OCI-LY3 (cell line): ENCODE results near the gene MTRF1.
"Not testable (repeated sequence)": the region's sequence is repeated elsewhere in the genome, so short reads cannot be mapped to it uniquely, and the experiment has no call there.

Source experiments
- H2AFZ ChIP-seq: fragments of 200-600, 300-600 bp; shearing (Covaris generic); 2 replicates; pipeline ENCODE4 v1.6.0; 2014; ENCODE audit warnings: antibody characterized with exemption, low read depth, low read length
- H3K27ac ChIP-seq: fragments of 200-600, 300-600 bp; sonication (generic); 2 replicates; pipeline ENCODE4 v1.5.1; 2014; ENCODE audit warnings: mild to moderate bottlenecking, low read length, moderate library complexity, mixed read lengths
- H3K27me3 ChIP-seq: fragments of 200-600, 300-600 bp; sonication (generic); 2 replicates; pipeline ENCODE4 v1.6.1; 2014; ENCODE audit warnings: low read depth, low read length, mixed read lengths
- H3K36me3 ChIP-seq: fragments of 200-600, 300-600 bp; sonication (generic); replicated peaks from 2 replicates; pipeline ENCODE3; 2014; ENCODE audit warnings: low read depth, low read length, mixed read lengths
- H3K4me1 ChIP-seq: fragments of 300-600, 200-600 bp; sonication (generic); 2 replicates; pipeline ENCODE4 v1.6.1; 2014; ENCODE audit warnings: low read length, mixed read lengths
- H3K4me2 ChIP-seq: fragments of 200-600, 300-600 bp; sonication (generic); 2 replicates; pipeline ENCODE4 v1.6.1; 2014; ENCODE audit warnings: low read length, mixed read lengths
- H3K4me3 ChIP-seq: fragments of 300-600, 200-600 bp; sonication (generic); 2 replicates; pipeline ENCODE4 v1.5.1; 2014; ENCODE audit warnings: antibody characterized with exemption, mild to moderate bottlenecking, low read length, moderate library complexity
- H3K79me2 ChIP-seq: fragments of 300-600, 200-600 bp; shearing (Covaris generic); 2 replicates; pipeline ENCODE4 v1.6.1; 2014; ENCODE audit warnings: mild to moderate bottlenecking, low read length, mixed read lengths
- H3K9ac ChIP-seq: fragments of 300-600, 200-600 bp; shearing (Covaris generic); 2 replicates; pipeline ENCODE4 v1.6.0; 2014; ENCODE audit warnings: mild to moderate bottlenecking, low read length, moderate library complexity
- H3K9me3 ChIP-seq: fragments of 200-600, 300-600 bp; shearing (Covaris generic); 2 replicates; pipeline ENCODE4 v1.6.1; 2014; ENCODE audit warnings: low read length, mixed read lengths; ENCODE audit not compliant: insufficient read depth
- H4K20me1 ChIP-seq: fragments of 200-600, 300-600 bp; sonication (generic); 2 replicates; pipeline ENCODE4 v1.6.1; 2016; ENCODE audit warnings: low read length, mixed read lengths; ENCODE audit not compliant: insufficient read depth
- EZH2phosphoT487 ChIP-seq: fragments of 200-600 bp; shearing (Covaris generic); IDR thresholded peaks from 2 replicates; pipeline ENCODE4 v1.6.1; 2018; ENCODE audit warnings: antibody characterized with exemption, mixed run types, low read depth
- TF ChIP-seq, protein P1 (sequence below): fragments of 200-600, 300-600 bp; sonication (generic); IDR thresholded peaks from 2 replicates; pipeline ENCODE4 v1.5.1; 2014; ENCODE audit warnings: antibody characterized with exemption, low read length, low read depth

The MTRF1 gene

DNA sequence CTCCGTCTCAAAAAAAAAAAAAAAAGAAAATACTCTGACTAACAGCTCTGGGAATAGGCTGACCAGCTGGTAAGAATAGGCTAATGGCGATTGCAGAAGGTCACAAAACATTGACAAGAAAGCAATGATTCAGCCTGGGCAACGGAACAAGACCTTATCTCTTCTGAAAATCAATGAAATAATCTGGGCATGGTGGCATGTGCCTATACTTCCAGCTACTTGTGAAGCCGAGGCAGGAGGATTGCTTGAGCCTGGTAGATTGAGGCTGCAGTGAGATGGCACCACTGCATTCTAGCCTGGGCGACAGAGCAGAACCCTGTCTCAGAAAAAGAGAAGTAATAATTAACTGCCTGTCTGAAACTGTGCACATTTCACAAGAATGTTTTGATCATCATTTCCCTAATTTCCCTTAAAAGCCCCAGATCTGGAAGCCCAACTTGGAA, 18.8 kb upstream of the MTRF1 start:
- H3K9ac ChIP-seq, result no peak overlapping the region
- peaks cover 13% of the 10 kb centered on the region for H3K4me1 ChIP-seq
- H2AFZ ChIP-seq, result peak overlapping the region; percentile 68
- H3K79me2 ChIP-seq, result no peaks in the 10 kb centered on the region
- no peaks in the 10 kb centered on the region for H3K27me3 ChIP-seq
- H3K4me2 ChIP-seq, result peak overlapping the region; percentile 68
- H3K27ac ChIP-seq, result peak overlapping the region; percentile 19; the same call in 1 of the 2 replicates
- no peak for TF ChIP-seq EZH2phosphoT487
- TF ChIP-seq, protein P1, sequence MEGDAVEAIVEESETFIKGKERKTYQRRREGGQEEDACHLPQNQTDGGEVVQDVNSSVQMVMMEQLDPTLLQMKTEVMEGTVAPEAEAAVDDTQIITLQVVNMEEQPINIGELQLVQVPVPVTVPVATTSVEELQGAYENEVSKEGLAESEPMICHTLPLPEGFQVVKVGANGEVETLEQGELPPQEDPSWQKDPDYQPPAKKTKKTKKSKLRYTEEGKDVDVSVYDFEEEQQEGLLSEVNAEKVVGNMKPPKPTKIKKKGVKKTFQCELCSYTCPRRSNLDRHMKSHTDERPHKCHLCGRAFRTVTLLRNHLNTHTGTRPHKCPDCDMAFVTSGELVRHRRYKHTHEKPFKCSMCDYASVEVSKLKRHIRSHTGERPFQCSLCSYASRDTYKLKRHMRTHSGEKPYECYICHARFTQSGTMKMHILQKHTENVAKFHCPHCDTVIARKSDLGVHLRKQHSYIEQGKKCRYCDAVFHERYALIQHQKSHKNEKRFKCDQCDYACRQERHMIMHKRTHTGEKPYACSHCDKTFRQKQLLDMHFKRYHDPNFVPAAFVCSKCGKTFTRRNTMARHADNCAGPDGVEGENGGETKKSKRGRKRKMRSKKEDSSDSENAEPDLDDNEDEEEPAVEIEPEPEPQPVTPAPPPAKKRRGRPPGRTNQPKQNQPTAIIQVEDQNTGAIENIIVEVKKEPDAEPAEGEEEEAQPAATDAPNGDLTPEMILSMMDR, result no peak
- no peaks in the 10 kb centered on the region for H3K9me3 ChIP-seq
- no peaks in the 10 kb centered on the region for H3K36me3 ChIP-seq
- H4K20me1 ChIP-seq, result no peaks in the 10 kb centered on the region
- peak overlapping the region; percentile 39 for H3K4me3 ChIP-seq

DNA sequence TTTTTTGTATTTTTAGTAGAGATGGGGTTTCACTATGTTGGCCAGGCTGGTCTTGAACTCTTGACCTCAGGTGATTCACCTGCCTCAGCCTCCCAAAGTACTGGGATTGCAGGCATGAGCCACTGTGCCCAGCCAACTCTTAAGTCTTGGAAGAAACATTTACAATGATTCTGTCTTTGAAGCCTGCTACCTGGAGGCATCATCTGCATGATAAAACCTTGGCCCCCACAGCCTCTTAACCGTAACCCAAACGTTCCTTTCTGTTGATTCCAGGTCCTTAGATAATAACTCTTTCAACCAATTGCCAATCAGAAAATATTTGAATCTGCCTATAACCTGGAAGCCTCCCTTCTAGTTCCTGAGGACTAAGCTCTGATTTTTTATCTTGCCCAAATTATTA, 15.8 kb upstream of the MTRF1 start:
- H3K9me3 ChIP-seq, H3K27me3 ChIP-seq, H3K4me3 ChIP-seq, H4K20me1 ChIP-seq, H2AFZ ChIP-seq, H3K36me3 ChIP-seq, H3K79me2 ChIP-seq, H3K4me2 ChIP-seq, H3K9ac ChIP-seq, H3K27ac ChIP-seq: not testable (repeated sequence)
- peaks cover 13% of the 10 kb centered on the region for H3K4me1 ChIP-seq

DNA sequence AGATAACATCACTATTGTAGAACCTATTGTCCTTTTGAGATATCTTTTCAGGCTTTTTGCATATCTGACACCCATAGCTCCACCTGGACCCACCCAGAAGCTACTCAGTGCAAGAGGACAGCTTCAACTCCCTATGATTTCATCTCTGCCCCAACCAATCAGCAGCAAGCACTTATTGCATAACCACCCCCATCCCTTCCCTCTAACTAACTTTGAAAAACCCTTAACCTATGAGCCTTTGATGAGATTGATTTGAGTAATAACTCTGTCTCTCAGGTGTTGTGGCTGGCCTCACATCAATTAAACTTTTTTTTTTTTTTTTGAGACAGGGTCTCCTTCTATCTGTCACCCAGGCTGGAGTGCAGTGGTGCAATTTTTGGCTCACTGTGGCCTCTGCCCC, 13.4 kb upstream of the MTRF1 start:
- Histone ChIP-seq H4K20me1 (no peaks in the 10 kb centered on the region), H3K4me1 (no peaks in the 10 kb centered on the region; the same call in 1 of the 2 replicates), H3K9me3 (peaks cover 3% of the 10 kb centered on the region; the same call in 1 of the 2 replicates), H3K4me3 (no peak overlapping the region), H2AFZ (no peak overlapping the region), H3K79me2 (no peaks in the 10 kb centered on the region), H3K9ac (no peak overlapping the region), H3K4me2 (no peak overlapping the region), H3K36me3 (no peaks in the 10 kb centered on the region), H3K27me3 (no peaks in the 10 kb centered on the region), H3K27ac (no peak overlapping the region)
- no peak for TF ChIP-seq EZH2phosphoT487
- TF ChIP-seq, protein P1, result no peak

DNA sequence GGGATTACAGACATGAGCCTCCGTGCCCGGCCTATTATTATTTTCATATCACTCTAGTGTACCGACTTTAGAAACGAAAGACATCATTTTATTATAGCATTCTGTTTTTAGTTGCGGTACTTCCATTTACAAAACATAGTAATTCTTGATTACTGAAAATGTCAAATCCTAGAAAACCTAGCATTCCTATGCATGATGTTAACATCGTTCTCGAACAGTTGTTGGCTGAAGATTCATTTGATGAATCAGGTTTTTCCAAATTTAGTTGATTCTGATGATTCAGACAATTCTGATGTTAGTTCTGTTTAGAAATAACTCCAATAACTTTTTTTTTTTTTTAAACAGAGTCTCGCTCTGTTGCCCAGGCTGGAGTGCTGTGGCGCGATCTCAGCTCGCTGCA, 11.5 kb upstream of the MTRF1 start:
- no peak for TF ChIP-seq EZH2phosphoT487
- TF ChIP-seq, protein P1, result no peak
- no peak overlapping the region for H3K4me3 ChIP-seq
- peaks cover 16% of the 10 kb centered on the region for H3K9me3 ChIP-seq
- no peak overlapping the region for H3K9ac ChIP-seq
- no peaks in the 10 kb centered on the region for H3K27me3 ChIP-seq
- no peak overlapping the region for H2AFZ ChIP-seq
- no peak overlapping the region for H3K4me2 ChIP-seq
- H3K79me2 ChIP-seq, result no peaks in the 10 kb centered on the region
- H4K20me1 ChIP-seq, result no peaks in the 10 kb centered on the region
- H3K4me1 ChIP-seq, result no peaks in the 10 kb centered on the region
- no peaks in the 10 kb centered on the region for H3K36me3 ChIP-seq
- no peak overlapping the region for H3K27ac ChIP-seq
